DND-41 (cell line): ENCODE measurements around the gene CYP1B1.

Experiments
- ATAC-seq: fragments of 200-7000 bp; cut with Tn5 transposase; 3 replicates; pipeline ENCODE4 v1.9.1; 2021; ENCODE audit warnings: low read depth; ENCODE audit not compliant: insufficient read depth
- DNase-seq: peaks from one replicate; pipeline ENCODE4 v3.0.0-alpha.2; 2020
- H2AFZ ChIP-seq: 2 replicates; pipeline ENCODE4 v1.6.0; 2012; ENCODE audit warnings: low read depth, low read length
- H3K27ac ChIP-seq: 2 replicates; pipeline ENCODE4 v1.5.1; 2012; ENCODE audit warnings: low read length, inconsistent platforms
- H3K27me3 ChIP-seq: fragments of 200-600 bp; sonication (generic); 2 replicates; pipeline ENCODE4 v1.6.0; 2012; ENCODE audit warnings: low read length, mild to moderate bottlenecking, inconsistent platforms; ENCODE audit not compliant: insufficient read depth, poor library complexity
- H3K36me3 ChIP-seq: 2 replicates; pipeline ENCODE4 v1.5.1; 2012; ENCODE audit warnings: low read length, inconsistent platforms; ENCODE audit not compliant: insufficient read depth
- H3K4me1 ChIP-seq: 2 replicates; pipeline ENCODE4 v1.5.1; 2012; ENCODE audit warnings: mild to moderate bottlenecking, low read length; ENCODE audit not compliant: insufficient read depth
- H3K4me2 ChIP-seq: 2 replicates; pipeline ENCODE4 v1.6.0; 2012; ENCODE audit warnings: mild to moderate bottlenecking, moderate library complexity, low read length, inconsistent platforms; ENCODE audit not compliant: insufficient read depth
- H3K4me3 ChIP-seq, 2 experiments: fragments of 200-600 bp in 1 of 2; shearing (Covaris generic) in 1 of 2; 2 replicates each; pipeline ENCODE4 v1.5.1; 2012 to 2016; ENCODE audit warnings: inconsistent platforms in 2 of 2, low read length in 2 of 2, mild to moderate bottlenecking in 2 of 2, low read depth in 1 of 2, moderate library complexity in 1 of 2
- H3K79me2 ChIP-seq: 2 replicates; pipeline ENCODE4 v1.6.0; 2012; ENCODE audit warnings: low read length, inconsistent platforms; ENCODE audit not compliant: insufficient read depth
- H3K9ac ChIP-seq: 2 replicates; pipeline ENCODE4 v1.6.0; 2012; ENCODE audit warnings: low read depth, mild to moderate bottlenecking, inconsistent platforms, low read length, moderate library complexity
- H3K9me3 ChIP-seq: 2 replicates; pipeline ENCODE4 v1.5.1; 2012; ENCODE audit warnings: low read length, moderate library complexity, mild to moderate bottlenecking, inconsistent platforms; ENCODE audit not compliant: insufficient read depth, severe bottlenecking
- H4K20me1 ChIP-seq: 2 replicates; pipeline ENCODE4 v1.6.0; 2012; ENCODE audit warnings: low read length; ENCODE audit not compliant: insufficient read depth
- CTCF ChIP-seq: IDR thresholded peaks from 2 replicates; pipeline ENCODE4 v1.5.1; 2012; ENCODE audit warnings: borderline replicate concordance, low read length, moderate library complexity, mild to moderate bottlenecking; ENCODE audit not compliant: poor library complexity, severe bottlenecking; ENCODE audit errors: extremely low read depth
- EZH2 ChIP-seq: IDR thresholded peaks from 3 replicates; pipeline ENCODE4 v1.6.1; 2012; ENCODE audit warnings: borderline replicate concordance, low read depth, mild to moderate bottlenecking, moderate library complexity, low read length, inconsistent platforms; ENCODE audit not compliant: severe bottlenecking

CYP1B1 gene

GRCh38 chr2:38074058-38074763 lies 1.7 kb downstream of the CYP1B1 start:
- H4K20me1 ChIP-seq = no peaks in the 10 kb centered on the region
- no peaks in the 10 kb centered on the region for H3K4me1 ChIP-seq
- no peak for TF ChIP-seq EZH2
- TF ChIP-seq CTCF = no peak
- no peak overlapping the region for H3K4me2 ChIP-seq
- DNase-seq = no peak
- H3K27me3 ChIP-seq = no peaks in the 10 kb centered on the region
- no peak overlapping the region for H3K9ac ChIP-seq
- no peak for ATAC-seq
- no peaks in the 10 kb centered on the region for H3K79me2 ChIP-seq
- H3K4me3 ChIP-seq = no peak overlapping the region
- no peak overlapping the region for H2AFZ ChIP-seq
- no peaks in the 10 kb centered on the region for H3K36me3 ChIP-seq
- H3K27ac ChIP-seq = no peak overlapping the region
- peaks cover 13% of the 10 kb centered on the region for H3K9me3 ChIP-seq

- DNase-seq (no peak), ATAC-seq (no peak)
- H2AFZ ChIP-seq = no peak overlapping the region
- H3K27me3 ChIP-seq = no peaks in the 10 kb centered on the region
- peaks cover 13% of the 10 kb centered on the region for H3K9me3 ChIP-seq
- no peaks in the 10 kb centered on the region for H3K4me1 ChIP-seq
- no peak overlapping the region for H3K9ac ChIP-seq
- no peak overlapping the region for H3K4me2 ChIP-seq
- no peaks in the 10 kb centered on the region for H3K79me2 ChIP-seq
- no peak for TF ChIP-seq CTCF
- TF ChIP-seq EZH2 = no peak
- no peaks in the 10 kb centered on the region for H4K20me1 ChIP-seq
- no peak overlapping the region for H3K27ac ChIP-seq
- H3K4me3 ChIP-seq = no peak overlapping the region
- H3K36me3 ChIP-seq = no peaks in the 10 kb centered on the region
Observed at GRCh38 chr2:38073211-38074057, 2.5 kb downstream of the CYP1B1 start.

GRCh38 chr2:38070438-38070837 lies 5.5 kb downstream of the CYP1B1 start:
- Histone ChIP-seq H3K4me1 (no peaks in the 10 kb centered on the region), H3K4me3 (no peak overlapping the region), H3K27me3 (no peaks in the 10 kb centered on the region), H4K20me1 (no peaks in the 10 kb centered on the region), H3K27ac (no peak overlapping the region), H3K36me3 (no peaks in the 10 kb centered on the region), H2AFZ (no peak overlapping the region), H3K79me2 (no peaks in the 10 kb centered on the region), H3K9ac (no peak overlapping the region), H3K9me3 (peaks cover 8% of the 10 kb centered on the region), H3K4me2 (no peak overlapping the region)
- ATAC-seq = no peak
- DNase-seq = no peak
- TF ChIP-seq CTCF = no peak
- TF ChIP-seq EZH2 = no peak
